ENCODE measurements around the gene TMEM205.
"Not testable (repeated sequence)": the region's sequence is repeated elsewhere in the genome, so short reads cannot be mapped to it uniquely, and the experiment has no call there.

Gene TMEM205

DNA sequence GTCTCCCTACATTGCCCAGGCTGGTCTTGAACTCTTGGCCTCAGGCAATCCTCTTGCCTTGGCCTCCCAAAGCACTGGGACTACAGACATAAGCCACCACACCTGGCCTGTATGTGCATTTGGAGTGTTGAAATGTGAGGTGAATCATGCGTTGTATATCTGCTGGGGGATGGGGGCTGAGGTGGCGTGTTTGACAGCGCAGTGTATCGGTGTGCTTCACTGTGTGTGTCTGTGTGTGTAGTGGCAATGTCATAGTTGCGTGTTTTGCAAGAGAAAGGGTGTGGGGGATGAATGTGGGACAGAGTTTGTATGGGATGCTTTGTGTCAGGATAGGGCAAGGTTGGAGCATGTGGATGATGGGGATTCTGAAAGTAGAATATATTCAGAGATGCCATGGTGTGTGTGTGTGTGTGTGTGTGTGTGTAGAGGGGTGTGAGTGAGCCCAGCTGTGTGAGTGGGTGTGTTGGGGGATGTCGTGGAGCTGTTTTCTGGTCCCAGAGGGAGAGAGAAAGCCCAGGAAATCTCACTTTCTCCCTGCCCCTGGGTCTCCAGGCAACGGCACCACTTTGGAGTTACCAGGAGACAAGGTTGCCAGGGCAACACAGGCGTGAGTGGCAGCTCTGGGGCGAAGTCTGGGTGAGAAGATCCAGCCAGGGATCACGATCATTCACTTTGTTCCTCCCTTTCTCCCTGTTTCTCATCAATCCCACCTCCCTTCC, 27.3 kb upstream of the TMEM205 start:
- peak; percentile 79 for DNase-seq (ENCODE audit: low spot score)

DNA sequence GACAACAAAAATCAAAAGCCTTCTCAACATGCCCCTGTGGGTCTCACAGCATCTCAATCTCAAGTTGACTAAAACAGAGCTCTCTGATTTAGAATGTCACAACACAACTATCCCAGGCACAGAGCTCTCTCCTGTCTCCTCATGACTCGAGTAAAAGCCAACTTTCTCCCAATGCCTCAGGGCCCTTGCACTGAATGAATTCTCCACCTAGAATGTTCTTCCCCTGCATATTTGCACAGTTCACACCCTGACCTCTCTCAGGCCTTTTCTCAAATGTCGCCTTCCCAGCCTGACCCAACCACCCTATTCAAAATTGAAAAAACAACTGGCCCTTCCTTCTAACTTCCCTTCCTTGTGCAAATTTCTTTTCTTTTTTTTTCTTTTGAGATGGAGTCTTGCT, 24.7 kb upstream of the TMEM205 start:
- DNase-seq (ENCODE audit: low spot score), result no peak

DNA sequence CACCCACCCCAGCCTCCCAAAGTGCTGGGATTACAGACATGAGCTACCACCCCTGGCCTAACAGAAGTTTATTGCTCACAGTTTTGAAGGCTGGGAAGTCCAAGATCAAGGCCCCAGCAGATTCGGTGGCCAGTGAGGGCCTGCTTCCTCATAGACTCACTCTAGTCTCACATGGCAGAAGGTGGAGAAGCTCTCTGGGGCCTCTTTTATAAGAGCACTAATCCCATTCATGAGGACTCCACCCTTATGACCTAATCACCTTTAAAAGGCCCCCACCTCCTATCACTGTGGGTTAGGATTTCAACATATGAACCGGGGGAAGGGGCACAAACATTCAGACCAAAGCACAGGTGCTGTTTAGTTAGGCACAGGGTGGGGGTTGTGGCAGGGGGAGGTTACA, 21.5 kb upstream of the TMEM205 start:
- DNase-seq (ENCODE audit: low spot score), result no peak

DNA sequence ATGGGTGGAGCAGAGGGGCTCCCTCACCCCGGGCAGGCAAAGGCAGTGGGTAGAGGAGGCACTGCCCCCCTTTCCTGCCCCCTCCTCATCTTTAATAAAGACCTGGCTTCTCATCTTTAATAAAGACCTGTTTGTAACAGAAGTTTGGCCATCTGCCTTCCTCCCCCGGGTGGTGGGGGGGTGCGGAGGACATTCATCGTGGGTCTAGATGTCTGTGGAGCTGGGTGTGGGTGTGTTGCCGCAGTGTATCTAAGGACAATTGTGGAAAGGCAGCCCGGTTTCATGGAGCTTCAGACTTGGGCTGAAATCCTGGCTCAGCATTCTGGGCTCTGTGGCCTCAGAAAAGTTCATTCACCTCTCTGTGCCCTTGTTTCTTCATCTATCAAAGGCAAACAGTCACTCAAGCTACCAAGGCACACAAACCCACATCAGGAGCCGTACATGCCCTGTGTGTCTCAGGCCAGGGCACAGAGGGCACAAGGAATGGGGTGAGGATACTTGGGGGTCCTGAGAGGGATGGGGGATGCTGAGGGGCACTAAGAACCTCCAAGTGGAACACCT, 19.6 kb upstream of the TMEM205 start:
- no peak for DNase-seq (ENCODE audit: low spot score)

DNA sequence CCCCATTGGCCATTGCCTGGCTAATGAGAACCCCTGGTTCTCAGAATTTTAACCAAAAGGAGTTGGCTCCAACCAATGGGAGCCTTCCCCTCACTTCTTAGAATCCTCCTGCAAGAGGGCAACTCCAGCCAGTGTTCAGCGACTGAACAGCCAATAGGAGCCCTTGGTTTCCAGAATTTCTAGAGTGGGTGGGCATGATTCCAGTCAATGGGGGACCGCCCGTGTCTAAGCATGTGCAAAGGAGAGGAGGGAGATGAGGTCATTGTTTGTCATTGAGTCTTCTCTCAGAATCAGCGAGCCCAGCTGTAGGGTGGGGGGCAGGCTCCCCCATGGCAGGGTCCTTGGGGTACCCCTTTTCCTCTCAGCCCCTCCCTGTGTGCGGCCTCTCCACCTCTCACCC, 18.9 kb upstream of the TMEM205 start:
- no peak for DNase-seq (ENCODE audit: low spot score)

DNA sequence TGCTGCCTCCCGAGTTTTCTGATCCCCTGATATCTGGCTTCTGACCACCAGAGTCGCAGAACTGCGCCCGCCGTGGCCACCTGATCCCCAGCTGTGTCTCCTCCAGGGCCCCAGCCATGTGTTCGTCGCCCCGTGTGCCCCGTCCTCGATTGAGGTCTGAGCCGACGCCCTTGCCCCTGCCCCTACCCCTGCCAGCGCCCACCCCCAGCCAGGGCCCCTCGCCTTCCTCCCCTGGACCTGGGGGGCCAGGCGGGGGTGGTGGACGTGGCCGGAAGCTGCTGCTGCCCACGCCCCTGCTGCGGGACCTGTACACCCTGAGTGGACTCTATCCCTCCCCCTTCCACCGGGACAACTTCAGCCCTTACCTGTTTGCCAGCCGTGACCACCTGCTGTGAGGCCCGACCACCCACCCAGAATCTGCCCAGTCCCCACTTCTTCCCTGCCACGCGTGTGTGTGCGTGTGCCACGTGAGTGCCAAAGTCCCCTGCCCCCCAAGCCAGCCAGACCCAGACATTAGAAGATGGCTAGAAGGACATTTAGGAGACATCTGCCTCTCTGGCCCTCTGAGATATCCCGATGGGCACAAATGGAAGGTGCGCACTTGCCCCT, 18.3 kb upstream of the TMEM205 start:
- DNase-seq (ENCODE audit: low spot score), result no peak

DNA sequence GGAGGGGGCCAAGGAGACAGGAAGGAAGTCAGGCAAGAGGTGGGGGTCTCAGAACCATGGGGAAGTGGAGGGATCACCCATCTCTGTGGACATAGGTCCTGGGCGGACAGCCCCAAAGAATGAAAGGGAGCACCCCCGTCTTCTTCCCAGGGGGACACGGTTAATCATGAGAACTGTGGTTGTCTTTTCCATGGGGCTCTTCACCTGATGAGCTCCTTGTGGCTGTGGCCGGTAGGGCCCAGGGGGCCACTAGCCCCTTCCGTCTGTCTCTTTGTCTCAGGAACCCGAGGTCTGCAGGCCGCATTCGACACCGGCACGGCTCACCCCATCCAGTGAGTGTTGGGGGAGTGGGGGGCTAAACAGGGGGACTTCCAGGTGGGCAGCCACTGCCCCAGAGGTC, 17.8 kb upstream of the TMEM205 start:
- DNase-seq (ENCODE audit: low spot score), result no peak

DNA sequence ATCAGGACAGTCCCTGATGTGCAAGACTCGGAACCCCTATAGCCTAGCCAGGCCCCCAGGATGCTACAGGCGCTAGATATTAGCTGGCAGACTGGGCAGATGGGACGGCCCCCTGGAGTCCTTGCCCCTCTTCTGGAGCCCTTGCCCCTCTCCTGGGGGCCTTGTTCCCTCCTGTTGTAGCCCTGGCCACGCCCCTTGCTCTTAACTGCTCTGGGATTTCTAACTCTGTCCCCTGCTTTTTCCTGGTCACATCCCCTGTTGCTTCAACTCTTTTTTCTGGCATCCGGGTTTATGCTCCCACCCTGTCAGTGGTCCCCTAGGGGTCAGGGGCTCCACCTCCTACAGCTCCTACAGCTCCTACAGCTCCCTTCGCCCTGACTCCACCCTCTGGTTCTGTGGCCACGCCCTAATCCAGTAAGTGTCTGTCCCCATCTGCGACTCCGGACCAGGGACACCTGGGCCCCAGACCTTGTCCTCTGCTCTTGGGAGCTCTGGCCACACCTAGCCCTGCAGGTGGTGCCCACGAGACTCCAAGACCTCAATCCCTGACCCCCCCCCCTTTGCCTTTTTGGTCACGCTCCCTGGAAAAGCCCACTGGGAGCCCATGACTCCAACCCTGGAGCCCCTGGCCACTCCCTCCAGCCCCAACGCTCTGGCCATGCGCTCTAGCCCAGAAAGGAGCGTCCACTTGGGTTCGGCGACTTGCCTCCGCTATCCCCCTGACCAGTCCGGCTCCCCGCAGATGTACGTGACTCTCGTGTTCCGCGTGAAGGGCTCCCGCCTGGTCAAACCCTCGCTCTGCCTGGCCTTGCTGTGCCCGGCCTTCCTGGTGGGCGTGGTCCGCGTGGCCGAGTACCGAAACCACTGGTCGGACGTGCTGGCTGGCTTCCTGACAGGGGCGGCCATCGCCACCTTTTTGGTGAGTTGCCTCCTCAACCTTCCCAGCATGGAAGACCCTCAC, 16.0 kb upstream of the TMEM205 start:
- DNase-seq (ENCODE audit: low spot score), result no peak

DNA sequence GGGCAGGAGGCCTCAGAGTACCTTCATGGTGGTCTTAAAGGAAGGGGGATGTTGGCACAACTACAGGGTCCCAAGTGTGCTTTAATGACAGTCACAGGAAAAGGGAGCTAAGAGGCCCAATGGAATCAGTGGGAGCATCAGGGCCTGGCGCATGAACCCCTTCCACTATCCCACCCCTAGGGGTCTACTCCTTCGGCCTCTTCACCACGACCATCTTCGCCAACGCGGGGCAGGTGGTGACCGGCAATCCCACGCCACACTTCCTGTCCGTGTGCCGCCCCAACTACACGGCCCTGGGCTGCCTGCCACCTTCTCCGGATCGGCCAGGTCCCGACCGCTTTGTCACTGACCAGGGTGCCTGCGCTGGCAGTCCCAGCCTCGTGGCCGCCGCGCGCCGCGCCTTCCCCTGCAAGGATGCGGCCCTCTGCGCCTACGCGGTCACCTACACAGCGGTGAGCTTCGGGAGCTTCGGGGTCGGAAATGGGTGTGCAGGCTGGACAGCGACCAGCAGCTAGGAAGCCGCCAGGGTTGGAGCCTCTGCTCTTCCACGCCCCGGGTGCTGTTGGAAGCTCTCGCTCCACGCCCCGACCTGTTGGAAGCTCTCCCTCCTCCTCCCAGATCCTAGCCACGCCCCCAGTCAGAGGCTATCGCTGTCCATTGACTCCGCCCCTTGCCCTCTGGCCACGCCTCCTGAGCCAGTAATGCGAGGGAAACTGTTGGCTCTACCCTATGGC, 15.1 kb upstream of the TMEM205 start:
- DNase-seq (ENCODE audit: low spot score), result no peak

DNA sequence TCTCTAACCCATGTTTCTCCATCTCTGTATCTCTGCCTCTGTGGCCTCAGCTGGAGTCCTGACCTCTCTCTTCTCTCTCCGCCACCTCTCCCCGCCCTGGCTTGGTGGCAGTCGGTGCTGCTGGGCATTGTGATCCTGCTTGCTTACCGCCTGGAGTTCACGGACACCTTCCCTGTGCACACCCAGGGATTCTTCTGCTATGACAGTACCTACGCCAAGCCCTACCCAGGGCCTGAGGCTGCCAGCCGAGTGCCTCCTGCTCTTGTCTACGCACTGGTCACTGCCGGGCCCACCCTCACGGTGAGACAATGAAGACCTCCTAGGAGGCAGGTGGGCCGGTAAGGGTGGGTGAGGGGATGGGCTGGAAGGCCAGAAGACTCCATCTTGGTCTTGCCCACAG, 13.4 kb upstream of the TMEM205 start:
- no peak for DNase-seq (ENCODE audit: low spot score)

DNA sequence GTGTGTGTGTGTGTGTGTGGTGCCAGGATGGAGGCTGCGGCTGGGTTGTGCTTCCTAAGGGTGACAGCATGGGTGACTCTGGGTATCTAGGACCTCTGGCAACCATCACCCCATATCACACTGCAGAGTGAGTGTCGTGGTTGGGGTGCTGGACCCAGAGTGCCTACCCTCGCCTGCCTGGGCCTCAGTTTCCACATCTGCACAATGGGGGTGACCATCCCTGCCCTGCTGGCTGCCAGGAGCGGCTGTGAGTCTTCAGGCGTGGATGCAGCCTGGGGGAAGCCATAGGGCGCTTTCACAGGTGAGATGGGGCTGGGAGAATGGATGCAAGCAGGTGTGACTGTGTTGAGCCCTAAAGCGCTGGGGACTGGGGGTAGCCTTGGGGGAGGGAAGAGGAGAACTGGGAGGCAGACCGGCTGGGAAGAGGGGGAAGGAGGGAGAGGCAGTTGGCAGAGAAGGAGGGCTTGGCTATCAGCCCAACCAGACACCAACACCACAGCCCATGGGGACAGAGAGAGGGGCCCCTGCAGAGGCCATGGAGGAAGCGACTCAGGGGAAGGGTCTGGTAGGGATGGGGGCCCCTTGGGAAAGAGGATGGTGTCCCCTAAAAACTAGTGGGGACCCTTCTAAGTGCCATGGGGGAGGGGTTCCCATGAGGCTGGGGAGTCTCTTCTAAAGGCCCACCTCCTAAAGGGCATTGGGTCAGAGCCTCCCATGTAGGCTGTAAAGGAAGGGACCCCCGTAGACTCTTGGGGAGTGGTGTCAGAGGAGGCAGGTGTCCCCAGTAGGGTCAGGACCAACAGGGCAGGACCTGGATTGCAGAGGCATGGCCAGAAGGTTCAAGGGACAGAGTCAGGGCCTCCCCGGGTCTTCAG, 10.8 kb upstream of the TMEM205 start:
- DNase-seq (ENCODE audit: low spot score), result no peak

DNA sequence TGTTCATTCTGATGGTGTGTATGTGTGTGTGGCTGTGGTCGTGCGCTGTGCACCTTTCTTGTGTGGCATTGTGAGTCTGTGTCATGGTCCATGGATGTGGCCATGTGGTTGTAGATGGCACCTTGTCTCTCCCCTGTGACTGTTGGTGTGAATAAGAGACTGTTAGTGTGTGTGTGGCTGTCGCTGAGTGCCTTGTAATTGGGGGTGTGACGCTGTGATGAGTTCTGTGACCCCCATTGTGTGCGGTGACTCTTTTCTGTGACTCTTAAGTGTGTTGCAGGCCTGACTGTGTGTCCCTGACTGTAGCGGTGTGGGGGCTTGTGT, 10.0 kb upstream of the TMEM205 start:
- DNase-seq (ENCODE audit: low spot score), result no peak

DNA sequence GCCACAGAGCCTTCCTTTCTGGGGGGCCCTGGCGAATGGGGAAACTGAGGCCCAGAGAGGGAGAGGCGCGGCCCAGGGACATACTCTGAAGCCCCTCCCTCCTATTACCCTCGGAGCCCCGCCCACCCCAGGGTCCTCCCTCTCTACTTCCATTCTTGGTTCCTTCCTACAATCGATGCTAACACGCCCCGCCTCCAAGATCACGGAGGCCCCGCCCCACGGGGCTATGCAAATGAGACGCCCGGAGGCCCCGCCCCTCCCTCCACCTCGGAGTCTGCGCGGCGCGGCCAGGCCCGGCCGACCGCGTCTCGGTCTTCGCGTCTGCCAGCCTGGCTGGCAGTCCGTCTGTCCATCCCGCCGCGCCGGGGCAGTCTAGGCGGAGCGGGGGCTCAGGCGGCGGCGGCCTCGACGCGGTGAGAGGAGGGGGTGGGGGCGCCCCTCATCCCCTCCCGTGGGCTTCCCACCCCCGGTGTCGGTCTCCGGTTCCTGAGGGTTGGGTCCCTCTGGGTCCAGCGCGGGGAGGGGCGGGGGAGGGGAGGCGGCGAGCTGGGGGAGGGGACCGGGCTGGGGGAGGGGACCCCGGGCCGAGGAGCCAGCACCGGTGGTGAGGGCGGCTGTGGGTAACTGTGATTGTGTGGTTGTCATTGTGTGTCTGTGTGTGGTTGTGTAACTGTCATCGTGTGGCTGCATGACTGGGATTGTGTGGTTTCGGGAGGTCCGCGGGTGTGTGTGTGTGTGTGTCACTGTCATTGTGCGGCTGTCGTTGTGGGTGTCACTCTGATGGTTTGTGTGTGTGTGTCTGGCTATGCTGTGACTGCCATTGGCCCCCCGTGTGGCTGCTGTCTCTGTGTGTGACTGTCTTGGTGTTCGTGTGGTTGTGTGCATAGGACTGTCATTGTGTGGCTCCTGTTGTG, 9.3 kb upstream of the TMEM205 start, which contains the start of gene PLPPR2:
Gene PLPPR2 (plus strand): TSS at position 273 of the 914 bp plus-strand sequence. CDS start 2,242 bp downstream, outside the sequence.
- DNase-seq (ENCODE audit: low spot score), result peak; percentile 93

DNA sequence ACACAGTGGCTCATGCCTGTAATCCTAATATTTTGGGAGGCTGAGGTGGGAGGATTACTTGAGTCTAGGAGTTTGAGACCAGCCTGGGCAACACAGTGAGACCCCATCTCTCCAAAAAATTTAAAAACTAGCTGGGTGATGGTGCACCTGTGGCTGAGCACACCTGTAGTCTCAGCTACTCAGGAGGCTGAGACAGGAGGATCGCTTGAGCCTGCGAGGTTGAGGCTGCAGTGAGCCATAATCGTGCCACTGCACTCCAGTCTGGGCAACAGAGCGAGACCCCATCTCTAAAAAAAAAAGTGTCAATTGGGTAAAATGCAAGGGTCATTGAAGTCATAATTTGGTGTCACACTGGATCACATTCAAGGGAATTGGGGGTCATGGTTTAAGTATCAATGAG, 8.0 kb upstream of the TMEM205 start:
- not testable (repeated sequence) for DNase-seq (ENCODE audit: low spot score)

DNA sequence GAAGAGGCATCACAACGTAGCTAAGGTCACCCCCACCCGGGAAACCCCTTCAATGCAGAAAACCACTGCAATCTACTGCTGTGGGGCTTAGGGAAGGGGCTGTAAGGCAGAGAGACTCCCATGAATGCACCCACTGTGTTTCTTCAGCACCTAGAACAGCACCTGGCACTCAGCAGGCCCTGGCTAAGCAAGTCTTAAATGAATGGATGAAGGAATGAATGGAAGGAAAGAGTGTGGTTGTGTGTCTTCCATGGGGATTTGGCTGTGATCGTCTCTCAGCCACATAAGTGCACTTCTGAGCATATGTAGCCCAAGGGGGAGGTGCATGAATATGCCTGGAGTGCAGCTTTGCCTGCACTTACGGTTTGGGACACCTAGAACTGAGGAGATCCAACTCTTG, 3.1 kb upstream of the TMEM205 start:
- no peak for DNase-seq (ENCODE audit: low spot score)

DNA sequence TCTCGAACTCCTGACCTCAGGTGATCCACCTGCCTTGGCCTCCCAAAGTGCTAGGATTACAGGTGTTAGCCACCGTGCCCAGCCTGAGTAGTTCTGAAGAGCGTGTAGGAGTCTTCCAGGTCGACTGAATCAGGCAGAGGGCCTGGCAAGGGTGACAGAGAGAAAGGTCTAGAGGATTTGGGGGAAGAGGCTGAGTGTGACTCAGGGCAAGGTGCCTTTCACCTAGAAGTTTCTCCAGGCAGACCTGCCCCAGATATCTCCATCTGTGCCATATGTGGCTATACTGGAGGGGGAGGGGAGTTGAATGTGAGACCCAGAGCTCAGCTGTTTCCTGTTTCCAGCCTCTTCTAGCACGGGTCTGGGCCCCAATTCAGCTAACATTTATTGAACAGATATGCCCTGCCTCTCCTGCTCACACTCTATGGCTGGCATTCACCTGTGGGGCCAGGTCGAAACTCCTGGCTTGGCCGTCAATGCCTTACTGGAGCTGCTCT, 1.5 kb upstream of the TMEM205 start:
- no peak for DNase-seq (ENCODE audit: low spot score)

DNA sequence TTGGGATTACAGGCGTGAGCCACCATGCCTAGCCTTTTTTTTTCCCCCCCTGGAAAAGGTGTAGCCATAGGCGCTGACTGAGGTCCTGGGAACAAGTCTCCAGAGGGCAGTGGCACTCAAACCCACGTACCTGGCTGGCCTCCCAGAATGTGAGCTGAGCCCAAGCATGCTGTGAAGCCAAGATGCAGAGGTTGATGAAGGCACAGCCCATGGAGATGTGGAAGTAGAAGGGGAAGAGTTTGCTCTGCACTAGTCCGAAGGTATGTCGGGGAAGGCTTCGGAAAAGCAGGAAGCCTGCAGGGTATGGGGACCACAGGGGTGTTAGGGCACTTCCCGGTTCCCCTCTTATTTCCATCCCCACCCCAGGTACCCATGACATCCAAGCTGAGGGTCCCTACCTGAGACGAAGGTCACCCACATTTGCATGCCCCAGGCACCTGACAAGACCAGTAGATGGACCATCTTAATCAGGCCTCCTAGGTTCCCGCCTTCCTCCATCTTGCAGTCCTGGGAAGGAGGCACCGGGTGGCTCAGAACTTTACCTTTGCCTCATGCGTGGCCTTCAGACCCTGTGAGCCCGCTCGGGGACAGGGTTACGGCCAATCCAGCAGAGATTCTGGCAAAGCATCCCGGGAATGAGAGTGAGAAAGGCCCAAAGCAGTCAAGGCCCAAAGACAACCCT, 805 bp downstream of the TMEM205 start:
- no peak for DNase-seq (ENCODE audit: low spot score)

DNA sequence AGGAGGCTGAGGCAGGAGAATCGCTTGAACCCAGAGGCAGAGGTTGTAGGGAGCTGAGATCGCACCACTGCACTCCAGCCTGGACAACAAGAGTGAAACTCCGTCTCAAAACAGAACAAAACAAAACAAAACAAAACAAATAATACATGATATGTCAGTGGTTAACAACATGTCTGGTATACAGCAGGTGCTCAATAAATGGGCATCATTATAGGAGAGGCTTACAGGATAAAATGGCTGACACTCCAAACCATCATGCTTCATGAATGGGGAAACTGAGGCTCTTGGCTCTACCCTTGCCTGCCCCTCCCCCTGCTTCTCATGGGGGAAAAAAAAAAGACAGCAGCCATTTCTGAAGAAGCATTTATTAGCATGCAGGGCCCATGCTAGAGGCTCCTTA, 3.6 kb downstream of the TMEM205 start:
- DNase-seq (ENCODE audit: low spot score), result no peak

DNA sequence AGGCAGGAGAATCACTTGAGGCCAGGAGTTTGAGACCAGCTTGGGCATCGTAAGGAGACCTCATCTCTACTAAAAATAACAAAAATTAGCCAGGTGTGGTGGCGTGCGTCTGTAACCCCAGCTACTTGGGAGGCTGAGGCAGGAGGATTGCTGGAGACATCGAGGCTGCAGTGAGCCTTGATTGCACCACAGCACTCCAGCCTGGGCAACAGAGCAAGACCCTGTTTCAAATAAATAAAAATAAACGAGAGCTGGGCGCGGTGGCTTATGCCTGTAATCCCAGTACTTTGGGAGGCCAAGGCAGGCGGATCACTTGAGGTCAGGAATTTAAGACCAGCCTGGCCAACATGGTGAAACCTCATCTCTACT, 6.0 kb downstream of the TMEM205 start:
- not testable (repeated sequence) for DNase-seq (ENCODE audit: low spot score)

Data from cerebellar cortex (tissue), 1 donor.